GM23338 (cell line): ENCODE results near the gene CDH23. TPM values are rescaled to one million over a fixed set of nuclear protein-coding genes. Genes with fewer than 3 reads are reported as not detected.

Experiments used
- ATAC-seq: fragments of 200-7000 bp; cut with Tn5 transposase; 3 replicates; pipeline ENCODE4 v1.9.1; 2020
- DNase-seq: peaks from one replicate; pipeline ENCODE4 v3.0.0-alpha.2; 2015; ENCODE audit warnings: low spot score
- H2AFZ ChIP-seq: fragments of 200-600 bp; sonication (generic); 2 replicates; pipeline ENCODE4 v1.8.0; 2016; ENCODE audit warnings: antibody characterized with exemption, mild to moderate bottlenecking, moderate library complexity
- H3F3A ChIP-seq: fragments of 200-600 bp; sonication (generic); replicated peaks from 2 replicates; pipeline ENCODE4 v1.8.0; 2017; ENCODE audit warnings: antibody characterized with exemption, mixed run types, low read depth
- H3K27ac ChIP-seq: fragments of 200-600 bp; sonication (generic); 2 replicates; pipeline ENCODE4 v1.6.1; 2016; ENCODE audit warnings: low read depth
- H3K27me3 ChIP-seq: fragments of 200-600 bp; sonication (generic); 2 replicates; pipeline ENCODE4 v1.8.0; 2016; ENCODE audit warnings: mild to moderate bottlenecking, mixed run types, moderate library complexity; ENCODE audit not compliant: insufficient read depth
- H3K36me3 ChIP-seq: fragments of 200-600 bp; sonication (generic); 2 replicates; pipeline ENCODE4 v1.8.0; 2016; ENCODE audit warnings: mild to moderate bottlenecking; ENCODE audit not compliant: insufficient read depth
- H3K4me1 ChIP-seq: fragments of 200-600 bp; sonication (generic); 2 replicates; pipeline ENCODE4 v1.8.0; 2016; ENCODE audit warnings: mild to moderate bottlenecking, moderate library complexity; ENCODE audit not compliant: insufficient read depth
- H3K4me2 ChIP-seq: fragments of 200-600 bp; sonication (generic); 2 replicates; pipeline ENCODE4 v1.7.1; 2017; ENCODE audit warnings: mixed run types
- H3K4me3 ChIP-seq: fragments of 200-600 bp; sonication (generic); 2 replicates; pipeline ENCODE4 v1.6.1; 2016; ENCODE audit warnings: mixed run types
- H3K79me2 ChIP-seq: fragments of 200-600 bp; sonication (generic); replicated peaks from 2 replicates; pipeline ENCODE4 v1.8.0; 2017; ENCODE audit warnings: mild to moderate bottlenecking; ENCODE audit not compliant: insufficient read depth
- H3K9me2 ChIP-seq: fragments of 200-600 bp; sonication (generic); 2 replicates; pipeline ENCODE4 v1.8.0; 2017; ENCODE audit not compliant: insufficient read depth
- H4K20me1 ChIP-seq: fragments of 200-600 bp; sonication (generic); replicated peaks from 2 replicates; pipeline ENCODE4 v1.8.0; 2017; ENCODE audit warnings: mild to moderate bottlenecking; ENCODE audit not compliant: insufficient read depth
- H3K27ac Mint-ChIP-seq: 2 replicates; pipeline ENCODE4 v1.8.0; 2020; ENCODE audit warnings: inconsistent platforms, mild to moderate bottlenecking, moderate library complexity, mixed read lengths
- H3K27me3 Mint-ChIP-seq: 3 replicates; pipeline ENCODE4 v1.8.0; 2022; ENCODE audit warnings: low read depth, mild to moderate bottlenecking, moderate library complexity, mixed read lengths, inconsistent platforms; ENCODE audit not compliant: insufficient read depth, poor library complexity
- H3K36me3 Mint-ChIP-seq: 3 replicates; pipeline ENCODE4 v1.8.0; 2021; ENCODE audit warnings: low read depth, mild to moderate bottlenecking, inconsistent platforms, moderate library complexity, mixed read lengths
- H3K4me1 Mint-ChIP-seq: 3 replicates; pipeline ENCODE4 v1.8.0; 2020; ENCODE audit warnings: mild to moderate bottlenecking, inconsistent platforms, mixed read lengths
- H3K4me3 Mint-ChIP-seq: 3 replicates; pipeline ENCODE4 v1.8.0; 2021; ENCODE audit warnings: moderate library complexity, mild to moderate bottlenecking, inconsistent platforms, mixed read lengths
- H3K9me3 Mint-ChIP-seq: 3 replicates; pipeline ENCODE4 v1.8.0; 2020; ENCODE audit warnings: moderate library complexity, mild to moderate bottlenecking, inconsistent platforms, mixed read lengths
- CREB1 ChIP-seq: fragments of 250-450 bp; sonication (Bioruptor Pico); IDR thresholded peaks from 2 replicates; pipeline ENCODE4 v1.5.0; 2020; ENCODE audit warnings: low read depth, mild to moderate bottlenecking, moderate library complexity
- CTCF ChIP-seq, 2 experiments: fragments of 200-600 bp in 1 of 2; sonication (generic) in 1 of 2; conservative IDR thresholded peaks; 2 replicates each; pipeline versions ENCODE4 v1.5.1 to v1.6.1; 2016 to 2017; ENCODE audit warnings: antibody characterized with exemption in 2 of 2, low read depth in 2 of 2, mild to moderate bottlenecking in 2 of 2, moderate library complexity in 1 of 2
- ETS1 ChIP-seq: IDR thresholded peaks from 2 replicates; pipeline ENCODE4 v1.6.1; 2016; ENCODE audit warnings: antibody characterized with exemption
- EZH2 ChIP-seq: fragments of 200-600 bp; sonication (generic); IDR thresholded peaks from one replicate; pipeline ENCODE4 v1.8.0; 2017; ENCODE audit warnings: antibody characterized with exemption, mild to moderate bottlenecking, low read depth; ENCODE audit not compliant: unreplicated experiment
- EZH2phosphoT487 ChIP-seq: fragments of 200-600 bp; sonication (generic); IDR thresholded peaks from one replicate; pipeline ENCODE4 v1.8.1; 2018; ENCODE audit warnings: antibody characterized with exemption; ENCODE audit not compliant: unreplicated experiment
- JUNB ChIP-seq: IDR thresholded peaks from one replicate; pipeline ENCODE4 v1.6.1; 2016; ENCODE audit warnings: antibody characterized with exemption; ENCODE audit not compliant: unreplicated experiment
- NANOG ChIP-seq: IDR thresholded peaks from 2 replicates; pipeline ENCODE4 v1.6.1; 2016; ENCODE audit warnings: antibody characterized with exemption, borderline replicate concordance
- POLR2AphosphoS5 ChIP-seq: IDR thresholded peaks from 2 replicates; pipeline ENCODE4 v1.6.1; 2016; ENCODE audit warnings: antibody characterized with exemption, low read depth
- REST ChIP-seq: IDR thresholded peaks from one replicate; pipeline ENCODE4 v1.6.1; 2018; ENCODE audit warnings: antibody characterized with exemption; ENCODE audit not compliant: unreplicated experiment
- STAT1 ChIP-seq: IDR thresholded peaks from one replicate; pipeline ENCODE4 v1.6.1; 2016; ENCODE audit warnings: antibody characterized with exemption; ENCODE audit not compliant: unreplicated experiment
- ZNF114 ChIP-seq: fragments of 250-450 bp; sonication (Bioruptor Pico); IDR thresholded peaks from 2 replicates; pipeline ENCODE4 v1.5.0; 2020; ENCODE audit warnings: mild to moderate bottlenecking, moderate library complexity
- ZNF331 ChIP-seq: fragments of 250-450 bp; sonication (Bioruptor Pico); IDR thresholded peaks from 2 replicates; pipeline ENCODE4 v1.5.0; 2020; ENCODE audit warnings: low read depth, mild to moderate bottlenecking, moderate library complexity
- polyA plus RNA-seq: library from polyadenylated mRNA; unstranded; fragments of >200 nt; fragmentation: Nextera tagmentation; extraction: Ambion mirVana; gene quantifications from 2 replicates; pipeline ENCODE4 v1.2.1, GENCODE V29; 2016
- total RNA-seq: library from RNA; depleted of rRNA; stranded (reverse); fragments of >200 nt; shearing (Covaris generic); gene quantifications from 2 replicates; pipeline ENCODE4 v1.2.3, GENCODE V29; 2014
- TF ChIP-seq, protein P1 (sequence below): fragments of 250-450 bp; sonication (Bioruptor Pico); IDR thresholded peaks from 2 replicates; pipeline ENCODE4 v1.5.0; 2020; ENCODE audit warnings: mild to moderate bottlenecking, moderate library complexity

The CDH23 gene
- total and polyA plus RNA-seq, 2 experiments from 2014 or later = 0.95 to 4.3 TPM

DNA sequence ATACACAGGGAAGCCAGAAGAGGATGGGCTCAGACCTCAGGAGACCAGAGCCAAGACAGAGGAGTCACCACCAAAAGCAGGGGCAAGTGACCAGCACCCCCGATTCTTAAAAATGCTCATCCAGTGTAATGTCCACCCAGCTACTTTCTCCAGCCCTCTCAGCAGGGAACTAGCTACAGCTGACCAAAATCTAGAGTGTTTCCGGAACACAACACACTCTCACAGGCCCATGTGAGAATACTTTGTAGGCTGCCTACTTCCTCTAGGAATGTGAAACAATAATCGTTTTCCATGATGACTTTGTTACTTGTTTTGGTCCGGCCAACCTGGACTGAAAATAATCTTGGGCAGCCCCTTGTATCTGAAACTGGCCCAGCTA is 439.9 kb downstream of the CDH23 start:
- peak overlapping the region; percentile 91 for H3K27ac Mint-ChIP-seq
- Histone ChIP-seq H3K36me3 (no peaks in the 10 kb centered on the region), H3K27me3 (no peaks in the 10 kb centered on the region), H3K27ac (peak overlapping the region; percentile 42; the same call in 1 of the 2 replicates), H3K4me3 (no peak overlapping the region), H4K20me1 (peaks cover 85% of the 10 kb centered on the region), H2AFZ (no peak overlapping the region), H3K79me2 (peaks cover 96% of the 10 kb centered on the region), H3F3A (no peaks in the 10 kb centered on the region; the same call in 1 of the 2 replicates), H3K4me2 (peak overlapping the region; percentile 20), H3K4me1 (peaks cover 44% of the 10 kb centered on the region), H3K9me2 (no peaks in the 10 kb centered on the region)
- peaks cover 14% of the 10 kb centered on the region for H3K27me3 Mint-ChIP-seq
- H3K4me3 Mint-ChIP-seq = no peak overlapping the region
- H3K9me3 Mint-ChIP-seq = no peaks in the 10 kb centered on the region
- H3K4me1 Mint-ChIP-seq = peaks cover 51% of the 10 kb centered on the region
- H3K36me3 Mint-ChIP-seq = peaks cover 11% of the 10 kb centered on the region; the same call in 2 of the 3 replicates
- ATAC-seq = no peak
- no peak for DNase-seq
- TF ChIP-seq JUNB = no peak
- TF ChIP-seq CTCF (conservative IDR thresholded peaks at IDR 0.05; ENCODE audit: low read depth in 2 of 2) = no peak
- no peak for TF ChIP-seq ZNF331 (CRISPR knock-in tag)
- TF ChIP-seq STAT1 = no peak
- no peak for TF ChIP-seq REST
- TF ChIP-seq, protein P1, sequence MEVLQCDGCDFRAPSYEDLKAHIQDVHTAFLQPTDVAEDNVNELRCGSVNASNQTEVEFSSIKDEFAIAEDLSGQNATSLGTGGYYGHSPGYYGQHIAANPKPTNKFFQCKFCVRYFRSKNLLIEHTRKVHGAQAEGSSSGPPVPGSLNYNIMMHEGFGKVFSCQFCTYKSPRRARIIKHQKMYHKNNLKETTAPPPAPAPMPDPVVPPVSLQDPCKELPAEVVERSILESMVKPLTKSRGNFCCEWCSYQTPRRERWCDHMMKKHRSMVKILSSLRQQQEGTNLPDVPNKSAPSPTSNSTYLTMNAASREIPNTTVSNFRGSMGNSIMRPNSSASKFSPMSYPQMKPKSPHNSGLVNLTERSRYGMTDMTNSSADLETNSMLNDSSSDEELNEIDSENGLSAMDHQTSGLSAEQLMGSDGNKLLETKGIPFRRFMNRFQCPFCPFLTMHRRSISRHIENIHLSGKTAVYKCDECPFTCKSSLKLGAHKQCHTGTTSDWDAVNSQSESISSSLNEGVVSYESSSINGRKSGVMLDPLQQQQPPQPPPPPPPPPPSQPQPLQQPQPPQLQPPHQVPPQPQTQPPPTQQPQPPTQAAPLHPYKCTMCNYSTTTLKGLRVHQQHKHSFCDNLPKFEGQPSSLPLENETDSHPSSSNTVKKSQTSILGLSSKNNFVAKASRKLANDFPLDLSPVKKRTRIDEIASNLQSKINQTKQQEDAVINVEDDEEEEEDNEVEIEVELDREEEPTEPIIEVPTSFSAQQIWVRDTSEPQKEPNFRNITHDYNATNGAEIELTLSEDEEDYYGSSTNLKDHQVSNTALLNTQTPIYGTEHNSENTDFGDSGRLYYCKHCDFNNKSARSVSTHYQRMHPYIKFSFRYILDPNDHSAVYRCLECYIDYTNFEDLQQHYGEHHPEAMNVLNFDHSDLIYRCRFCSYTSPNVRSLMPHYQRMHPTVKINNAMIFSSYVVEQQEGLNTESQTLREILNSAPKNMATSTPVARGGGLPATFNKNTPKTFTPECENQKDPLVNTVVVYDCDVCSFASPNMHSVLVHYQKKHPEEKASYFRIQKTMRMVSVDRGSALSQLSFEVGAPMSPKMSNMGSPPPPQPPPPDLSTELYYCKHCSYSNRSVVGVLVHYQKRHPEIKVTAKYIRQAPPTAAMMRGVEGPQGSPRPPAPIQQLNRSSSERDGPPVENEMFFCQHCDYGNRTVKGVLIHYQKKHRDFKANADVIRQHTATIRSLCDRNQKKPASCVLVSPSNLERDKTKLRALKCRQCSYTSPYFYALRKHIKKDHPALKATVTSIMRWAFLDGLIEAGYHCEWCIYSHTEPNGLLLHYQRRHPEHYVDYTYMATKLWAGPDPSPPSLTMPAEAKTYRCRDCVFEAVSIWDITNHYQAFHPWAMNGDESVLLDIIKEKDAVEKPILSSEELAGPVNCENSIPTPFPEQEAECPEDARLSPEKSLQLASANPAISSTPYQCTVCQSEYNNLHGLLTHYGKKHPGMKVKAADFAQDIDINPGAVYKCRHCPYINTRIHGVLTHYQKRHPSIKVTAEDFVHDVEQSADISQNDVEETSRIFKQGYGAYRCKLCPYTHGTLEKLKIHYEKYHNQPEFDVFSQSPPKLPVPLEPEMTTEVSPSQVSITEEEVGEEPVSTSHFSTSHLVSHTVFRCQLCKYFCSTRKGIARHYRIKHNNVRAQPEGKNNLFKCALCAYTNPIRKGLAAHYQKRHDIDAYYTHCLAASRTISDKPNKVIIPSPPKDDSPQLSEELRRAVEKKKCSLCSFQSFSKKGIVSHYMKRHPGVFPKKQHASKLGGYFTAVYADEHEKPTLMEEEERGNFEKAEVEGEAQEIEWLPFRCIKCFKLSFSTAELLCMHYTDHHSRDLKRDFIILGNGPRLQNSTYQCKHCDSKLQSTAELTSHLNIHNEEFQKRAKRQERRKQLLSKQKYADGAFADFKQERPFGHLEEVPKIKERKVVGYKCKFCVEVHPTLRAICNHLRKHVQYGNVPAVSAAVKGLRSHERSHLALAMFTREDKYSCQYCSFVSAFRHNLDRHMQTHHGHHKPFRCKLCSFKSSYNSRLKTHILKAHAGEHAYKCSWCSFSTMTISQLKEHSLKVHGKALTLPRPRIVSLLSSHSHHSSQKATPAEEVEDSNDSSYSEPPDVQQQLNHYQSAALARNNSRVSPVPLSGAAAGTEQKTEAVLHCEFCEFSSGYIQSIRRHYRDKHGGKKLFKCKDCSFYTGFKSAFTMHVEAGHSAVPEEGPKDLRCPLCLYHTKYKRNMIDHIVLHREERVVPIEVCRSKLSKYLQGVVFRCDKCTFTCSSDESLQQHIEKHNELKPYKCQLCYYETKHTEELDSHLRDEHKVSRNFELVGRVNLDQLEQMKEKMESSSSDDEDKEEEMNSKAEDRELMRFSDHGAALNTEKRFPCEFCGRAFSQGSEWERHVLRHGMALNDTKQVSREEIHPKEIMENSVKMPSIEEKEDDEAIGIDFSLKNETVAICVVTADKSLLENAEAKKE (CRISPR knock-in tag) = no peak
- TF ChIP-seq EZH2phosphoT487 = no peak
- no peak for TF ChIP-seq POLR2AphosphoS5
- TF ChIP-seq ETS1 = no peak
- no peak for TF ChIP-seq CREB1 (CRISPR knock-in tag)
- no peak for TF ChIP-seq EZH2
- TF ChIP-seq NANOG = no peak
- TF ChIP-seq ZNF114 (CRISPR knock-in tag) = no peak
